GM12801 (cell line): ENCODE data around the gene IQCC.

Source experiments
- TF ChIP-seq, protein P1 (sequence below): IDR thresholded peaks from one replicate; pipeline ENCODE4 v1.5.1; 2011; ENCODE audit warnings: control low read depth; ENCODE audit not compliant: insufficient read length; ENCODE audit errors: extremely low read depth

Gene IQCC

DNA sequence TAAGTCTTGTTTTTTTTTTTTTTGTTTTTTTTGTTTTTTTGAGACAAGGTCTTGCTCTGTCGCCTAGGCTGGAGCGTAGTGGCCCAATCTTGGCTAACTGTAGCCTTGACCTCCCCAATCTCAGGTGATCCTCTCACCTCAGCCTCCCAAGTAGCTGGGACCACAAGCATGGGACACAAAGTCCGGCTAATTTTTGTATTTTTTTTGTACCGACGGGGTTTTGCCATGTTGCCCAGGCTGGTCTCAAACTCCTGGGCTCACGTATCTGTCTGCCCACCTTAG, 51.7 kb downstream of the IQCC start:
- TF ChIP-seq, protein P1, sequence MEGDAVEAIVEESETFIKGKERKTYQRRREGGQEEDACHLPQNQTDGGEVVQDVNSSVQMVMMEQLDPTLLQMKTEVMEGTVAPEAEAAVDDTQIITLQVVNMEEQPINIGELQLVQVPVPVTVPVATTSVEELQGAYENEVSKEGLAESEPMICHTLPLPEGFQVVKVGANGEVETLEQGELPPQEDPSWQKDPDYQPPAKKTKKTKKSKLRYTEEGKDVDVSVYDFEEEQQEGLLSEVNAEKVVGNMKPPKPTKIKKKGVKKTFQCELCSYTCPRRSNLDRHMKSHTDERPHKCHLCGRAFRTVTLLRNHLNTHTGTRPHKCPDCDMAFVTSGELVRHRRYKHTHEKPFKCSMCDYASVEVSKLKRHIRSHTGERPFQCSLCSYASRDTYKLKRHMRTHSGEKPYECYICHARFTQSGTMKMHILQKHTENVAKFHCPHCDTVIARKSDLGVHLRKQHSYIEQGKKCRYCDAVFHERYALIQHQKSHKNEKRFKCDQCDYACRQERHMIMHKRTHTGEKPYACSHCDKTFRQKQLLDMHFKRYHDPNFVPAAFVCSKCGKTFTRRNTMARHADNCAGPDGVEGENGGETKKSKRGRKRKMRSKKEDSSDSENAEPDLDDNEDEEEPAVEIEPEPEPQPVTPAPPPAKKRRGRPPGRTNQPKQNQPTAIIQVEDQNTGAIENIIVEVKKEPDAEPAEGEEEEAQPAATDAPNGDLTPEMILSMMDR, result no peak
